Stimulated activated CD8-positive, alpha-beta memory T cell treated with anti-CD3 and anti-CD28 coated beads, Interleukin-15, amount 100 ng/mL, for 24 hours (primary cell): Measurements from ENCODE around the gene TRIM66.
"Not testable (repeated sequence)": the region's sequence is repeated elsewhere in the genome, so short reads cannot be mapped to it uniquely, and the experiment has no call there.

Experiments used
- DNase-seq: peaks from one replicate; pipeline ENCODE4 v3.0.0-alpha.2; 2020; ENCODE audit warnings: low read depth

Gene TRIM66

GRCh38 chr11:8690374-8691342 lies 8.2 kb upstream of the TRIM66 start:
- no peak for DNase-seq

GRCh38 chr11:8689726-8690255 lies 7.3 kb upstream of the TRIM66 start:
- no peak for DNase-seq

GRCh38 chr11:8688414-8689362 lies 6.2 kb upstream of the TRIM66 start:
- peak; percentile 74 for DNase-seq

DNA sequence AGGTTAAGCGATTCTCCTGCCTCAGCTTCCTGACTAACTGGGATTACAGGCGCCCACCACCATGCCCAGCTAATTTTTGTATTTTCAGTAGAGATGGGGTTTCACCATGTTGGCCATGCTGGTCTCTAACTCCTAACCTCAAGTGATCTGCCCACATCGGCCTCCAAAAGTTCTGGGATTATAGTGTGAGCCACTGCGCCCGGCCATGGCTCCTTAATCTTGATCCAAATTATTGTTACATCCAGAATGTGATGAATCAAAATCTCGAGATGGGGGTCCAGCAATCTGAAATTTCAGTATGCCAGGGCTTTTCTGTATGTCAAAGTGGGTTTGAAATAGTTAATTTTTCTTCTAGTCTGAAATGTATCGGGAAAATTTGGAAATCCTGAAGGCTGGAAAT lies 3.9 kb upstream of the TRIM66 start:
- no peak for DNase-seq

- no peak for DNase-seq
Measured at GRCh38 chr11:8685820-8686219, 3.4 kb upstream of the TRIM66 start.

GRCh38 chr11:8685306-8685705 lies 2.8 kb upstream of the TRIM66 start:
- no peak for DNase-seq

- DNase-seq, result no peak
Measured at GRCh38 chr11:8684600-8685290, 2.3 kb upstream of the TRIM66 start.

DNA sequence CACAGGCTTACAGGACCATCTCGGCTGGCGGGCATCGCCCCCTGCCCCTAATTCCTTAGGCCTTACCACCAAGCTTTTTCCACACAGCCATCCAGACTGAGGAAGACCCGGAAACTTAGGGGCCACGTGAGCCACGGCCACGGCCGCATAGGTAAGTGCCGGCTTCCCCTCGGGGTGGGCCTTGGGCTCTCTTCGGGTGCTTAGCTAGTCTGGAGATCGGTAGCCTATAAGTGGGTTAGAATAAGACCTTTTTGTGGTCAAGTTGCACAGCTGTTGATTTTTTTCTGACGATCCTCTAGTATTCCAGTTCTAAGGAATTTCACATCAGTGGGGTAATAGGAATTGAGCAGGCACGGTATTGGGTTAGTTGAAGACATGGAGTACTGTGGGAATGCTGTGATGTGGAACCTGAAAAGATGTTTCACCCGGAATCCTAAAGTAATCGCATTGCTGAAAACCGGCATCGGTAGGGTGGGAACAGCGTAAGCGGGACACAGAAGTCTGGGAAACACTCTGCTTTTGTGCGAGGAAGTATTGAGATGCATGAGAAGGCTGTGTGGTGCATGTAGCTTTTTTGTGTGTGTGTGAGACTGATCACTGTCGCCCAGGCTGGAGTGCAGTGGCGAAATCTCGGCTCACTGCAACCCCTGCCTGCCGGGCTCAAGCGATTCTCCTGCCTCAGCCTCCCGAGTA lies 796 bp upstream of the TRIM66 start:
- no peak for DNase-seq

GRCh38 chr11:8681837-8682302 lies 595 bp downstream of the TRIM66 start:
- DNase-seq, result no peak

GRCh38 chr11:8679006-8679405 lies 3.5 kb downstream of the TRIM66 start:
- DNase-seq, result no peak

DNA sequence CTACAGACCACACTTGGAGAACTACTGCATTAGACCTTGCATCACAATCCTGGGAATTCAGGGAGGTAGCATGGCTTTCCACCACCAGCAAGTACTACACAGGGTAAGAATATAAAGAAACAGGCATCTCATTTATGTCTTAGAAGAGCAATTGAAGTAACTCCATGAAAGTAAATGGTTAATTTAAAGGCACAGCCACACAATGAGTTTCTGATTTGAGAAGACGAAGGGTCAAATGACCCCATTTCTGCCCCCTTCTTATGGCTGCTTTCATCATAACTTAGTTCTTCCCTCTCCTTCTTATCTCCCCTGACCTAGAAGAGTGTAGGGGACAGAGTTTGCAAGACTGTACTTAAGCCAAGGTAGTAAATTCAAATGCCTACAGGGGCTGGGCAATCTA lies 6.0 kb downstream of the TRIM66 start:
- no peak for DNase-seq

GRCh38 chr11:8674859-8675258 lies 7.6 kb downstream of the TRIM66 start:
- no peak for DNase-seq

- no peak for DNase-seq
Measured at GRCh38 chr11:8672346-8672745, 10.1 kb downstream of the TRIM66 start.

DNA sequence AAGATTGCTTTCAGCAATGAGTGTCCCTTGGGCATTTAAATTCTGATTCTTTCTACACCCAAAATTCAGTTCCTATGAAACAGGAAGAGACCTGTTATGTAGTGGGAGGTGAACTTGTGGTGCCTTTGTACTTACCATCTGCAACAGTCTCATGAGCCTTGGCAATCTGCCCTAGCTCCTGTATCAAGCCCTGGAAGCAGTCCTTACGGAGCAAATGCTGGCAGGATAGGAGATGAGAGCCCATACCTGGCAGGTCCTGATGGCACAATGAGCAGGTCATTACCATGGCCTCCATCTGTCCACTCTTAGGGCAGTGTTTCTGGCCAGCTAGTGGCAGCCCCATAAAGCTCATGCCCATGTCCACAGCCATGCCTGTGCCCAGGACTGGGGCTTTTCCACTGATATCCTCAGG lies 10.8 kb downstream of the TRIM66 start:
- DNase-seq, result no peak

- DNase-seq, result no peak
Measured at GRCh38 chr11:8671193-8671612, 11.3 kb downstream of the TRIM66 start.

DNA sequence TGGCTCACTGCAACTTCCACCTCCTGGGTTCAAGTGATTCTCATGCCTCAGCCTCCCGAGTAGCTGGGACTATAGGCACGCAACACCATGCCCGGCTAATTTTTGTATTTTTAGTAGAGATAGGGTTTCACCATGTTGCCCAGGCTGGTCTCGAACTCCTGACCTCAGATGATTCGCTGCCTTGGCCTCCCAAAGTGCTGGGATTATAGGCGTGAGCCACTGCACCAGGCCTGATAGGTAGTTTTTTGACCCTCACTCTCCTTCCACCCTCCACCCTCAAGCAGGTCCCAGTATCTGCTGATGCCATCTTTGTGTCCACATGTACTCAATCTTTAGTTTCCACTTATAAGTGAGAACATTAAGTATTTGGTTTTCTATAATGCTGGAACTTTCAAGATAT lies 12.4 kb downstream of the TRIM66 start:
- DNase-seq, result not testable (repeated sequence)

GRCh38 chr11:8665222-8665621 lies 17.2 kb downstream of the TRIM66 start:
- DNase-seq, result no peak

- no peak for DNase-seq
Measured at GRCh38 chr11:8661001-8661795, 21.3 kb downstream of the TRIM66 start.

- no peak for DNase-seq
Measured at GRCh38 chr11:8658321-8659057, 24.0 kb downstream of the TRIM66 start.

DNA sequence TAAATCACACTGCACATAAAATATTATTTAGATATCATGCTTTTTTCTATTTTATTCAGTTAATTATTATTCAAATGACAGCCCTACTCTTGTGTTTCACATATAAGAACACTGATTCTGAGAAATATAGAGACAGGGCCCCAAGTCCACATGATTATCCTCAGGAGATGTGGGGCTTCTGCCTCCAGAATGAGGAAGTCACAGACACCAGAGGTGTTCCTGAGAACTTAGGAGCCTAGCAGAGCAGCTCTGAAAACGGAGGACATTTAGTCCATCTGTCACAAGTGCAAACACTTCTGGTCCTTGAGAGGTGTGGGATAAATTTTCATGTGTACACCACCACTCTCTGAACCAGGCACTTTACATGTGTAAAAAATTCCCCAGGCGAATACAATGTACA lies 26.2 kb downstream of the TRIM66 start:
- DNase-seq, result no peak
